Neural progenitor cell (in vitro differentiated cells): ENCODE data around the gene RPE.

Experiments
- EZH2 ChIP-seq: fragments of 200-600 bp; sonication (generic); IDR thresholded peaks from 2 replicates; pipeline ENCODE4 v1.6.1; 2017; ENCODE audit warnings: antibody characterized with exemption, mild to moderate bottlenecking, moderate library complexity
- EZH2phosphoT487 ChIP-seq: fragments of 200-600 bp; sonication (generic); IDR thresholded peaks from 2 replicates; pipeline ENCODE4 v1.6.1; 2017; ENCODE audit warnings: antibody characterized with exemption
- TF ChIP-seq, protein P1 (sequence below): fragments of 200-600 bp; sonication (generic); IDR thresholded peaks from 2 replicates; pipeline ENCODE4 v1.5.1; 2017; ENCODE audit warnings: antibody characterized with exemption, mild to moderate bottlenecking

DNA sequence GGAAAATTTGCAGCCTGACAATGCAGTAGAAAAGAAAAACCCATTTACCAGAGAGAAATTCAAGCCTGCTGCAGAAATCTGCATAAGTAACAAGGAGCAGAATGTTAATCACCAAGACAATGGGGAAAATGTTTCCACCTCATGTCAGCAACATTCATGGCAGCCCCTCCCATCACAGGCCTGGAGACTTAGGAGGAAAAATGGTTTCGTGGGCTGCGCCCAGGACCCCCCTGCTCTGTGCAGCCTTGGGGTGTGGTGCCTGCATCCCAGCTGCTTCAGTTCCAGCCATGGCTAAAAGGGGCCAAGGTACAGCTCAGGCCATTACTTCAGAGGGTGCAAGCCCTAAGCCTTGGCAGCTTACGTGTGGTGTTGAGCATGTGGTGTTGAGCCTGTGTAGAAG lies 53.4 kb downstream of the RPE start:
- TF ChIP-seq, protein P1, sequence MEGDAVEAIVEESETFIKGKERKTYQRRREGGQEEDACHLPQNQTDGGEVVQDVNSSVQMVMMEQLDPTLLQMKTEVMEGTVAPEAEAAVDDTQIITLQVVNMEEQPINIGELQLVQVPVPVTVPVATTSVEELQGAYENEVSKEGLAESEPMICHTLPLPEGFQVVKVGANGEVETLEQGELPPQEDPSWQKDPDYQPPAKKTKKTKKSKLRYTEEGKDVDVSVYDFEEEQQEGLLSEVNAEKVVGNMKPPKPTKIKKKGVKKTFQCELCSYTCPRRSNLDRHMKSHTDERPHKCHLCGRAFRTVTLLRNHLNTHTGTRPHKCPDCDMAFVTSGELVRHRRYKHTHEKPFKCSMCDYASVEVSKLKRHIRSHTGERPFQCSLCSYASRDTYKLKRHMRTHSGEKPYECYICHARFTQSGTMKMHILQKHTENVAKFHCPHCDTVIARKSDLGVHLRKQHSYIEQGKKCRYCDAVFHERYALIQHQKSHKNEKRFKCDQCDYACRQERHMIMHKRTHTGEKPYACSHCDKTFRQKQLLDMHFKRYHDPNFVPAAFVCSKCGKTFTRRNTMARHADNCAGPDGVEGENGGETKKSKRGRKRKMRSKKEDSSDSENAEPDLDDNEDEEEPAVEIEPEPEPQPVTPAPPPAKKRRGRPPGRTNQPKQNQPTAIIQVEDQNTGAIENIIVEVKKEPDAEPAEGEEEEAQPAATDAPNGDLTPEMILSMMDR, result no peak
- TF ChIP-seq EZH2, result no peak
- TF ChIP-seq EZH2phosphoT487, result no peak
